Heart left ventricle (tissue), 13 donors: ENCODE data around the gene GLYATL2.

Source experiments
- POLR2A ChIP-seq, 2 donors: fragments of 450-650 bp; IDR thresholded peaks; one replicate each; pipeline ENCODE4 v1.6.1; 2017; ENCODE audit warnings: antibody characterized with exemption in 2 of 2, mild to moderate bottlenecking in 2 of 2, moderate library complexity in 2 of 2
- TF ChIP-seq, protein P1 (sequence below), 12 donors: fragments of 200-600 bp; sonication (generic) in 4 of 12; IDR thresholded peaks; one replicate each; pipeline versions ENCODE4 v1.5.0 to v1.8.0; 2018 to 2022; ENCODE audit warnings: antibody characterized with exemption in 12 of 12, mild to moderate bottlenecking in 5 of 12
- donor health status: ischemic (EF 13 %, LVEDD 7.1; RV severe dilation, severe dysfunction).
- donor health status: DM: no; HTN: yes; CAD: no.
- donor health status: DM: no; HTN: no; CAD: no.
- donor health status: ischemic (EF 25% LVEDD 6.9; RV normal size, moderate dysfunction).
- donor health status: ischemic (EF 25% LVEDD 5.7; RV mildly dilated, moderate dysfunction).
- donor health status: ischemic (EF 35%, LVEDD 5.7; RV mildly dilated, moderate dysfunction).
- donor health status: nonischemic (EF 11% LVEDD 7.7; RV severe dilation, severe dysfunction).
- donor health status: DM: yes; HTN: yes; CAD: no.
- donor health status: PGD.
- donor health status: ischemic (EF 29% LVEDD 5.4; RV normal size, mild dysfunction).
- donor health status: nonischemic (EF 23%, LVEDD 6.1; RV moderate dilation, normal function).

DNA sequence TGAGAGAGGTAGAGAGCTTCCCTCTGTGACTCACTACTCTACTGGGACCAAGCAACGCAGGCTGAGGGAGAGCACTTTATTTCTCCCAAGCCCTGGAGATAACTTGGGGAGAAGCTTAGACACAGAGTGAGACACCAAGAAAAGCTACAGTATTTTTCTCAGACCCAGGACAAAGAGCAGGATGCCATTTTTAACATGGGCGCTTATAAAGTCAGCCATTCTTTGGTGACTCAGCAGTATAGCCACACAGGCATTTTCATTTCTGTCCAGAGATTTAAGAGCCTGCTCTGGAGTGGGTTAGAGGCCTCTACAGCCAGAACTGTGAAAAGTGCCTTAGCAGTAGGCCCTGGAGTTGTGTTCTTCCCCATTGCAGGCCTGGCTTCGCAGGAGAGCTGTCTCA is 57.8 kb downstream of the GLYATL2 start:
- TF ChIP-seq POLR2A (IDR thresholded peaks at IDR 0.05): no peak
- TF ChIP-seq, protein P1, sequence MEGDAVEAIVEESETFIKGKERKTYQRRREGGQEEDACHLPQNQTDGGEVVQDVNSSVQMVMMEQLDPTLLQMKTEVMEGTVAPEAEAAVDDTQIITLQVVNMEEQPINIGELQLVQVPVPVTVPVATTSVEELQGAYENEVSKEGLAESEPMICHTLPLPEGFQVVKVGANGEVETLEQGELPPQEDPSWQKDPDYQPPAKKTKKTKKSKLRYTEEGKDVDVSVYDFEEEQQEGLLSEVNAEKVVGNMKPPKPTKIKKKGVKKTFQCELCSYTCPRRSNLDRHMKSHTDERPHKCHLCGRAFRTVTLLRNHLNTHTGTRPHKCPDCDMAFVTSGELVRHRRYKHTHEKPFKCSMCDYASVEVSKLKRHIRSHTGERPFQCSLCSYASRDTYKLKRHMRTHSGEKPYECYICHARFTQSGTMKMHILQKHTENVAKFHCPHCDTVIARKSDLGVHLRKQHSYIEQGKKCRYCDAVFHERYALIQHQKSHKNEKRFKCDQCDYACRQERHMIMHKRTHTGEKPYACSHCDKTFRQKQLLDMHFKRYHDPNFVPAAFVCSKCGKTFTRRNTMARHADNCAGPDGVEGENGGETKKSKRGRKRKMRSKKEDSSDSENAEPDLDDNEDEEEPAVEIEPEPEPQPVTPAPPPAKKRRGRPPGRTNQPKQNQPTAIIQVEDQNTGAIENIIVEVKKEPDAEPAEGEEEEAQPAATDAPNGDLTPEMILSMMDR (IDR thresholded peaks at IDR 0.05): no peak
